GM19397 (cell line): ENCODE measurements around the gene REV1.
"Not testable (repeated sequence)": the region's sequence is repeated elsewhere in the genome, so short reads cannot be mapped to it uniquely, and the experiment has no call there.

ENCODE experiments used
- ATAC-seq: cut with Tn5 transposase; IDR thresholded peaks from one replicate; pipeline ENCODE4 v1.9.1; 2021; ENCODE audit warnings: mild to moderate bottlenecking, moderate library complexity; ENCODE audit not compliant: unreplicated experiment

The REV1 gene

DNA sequence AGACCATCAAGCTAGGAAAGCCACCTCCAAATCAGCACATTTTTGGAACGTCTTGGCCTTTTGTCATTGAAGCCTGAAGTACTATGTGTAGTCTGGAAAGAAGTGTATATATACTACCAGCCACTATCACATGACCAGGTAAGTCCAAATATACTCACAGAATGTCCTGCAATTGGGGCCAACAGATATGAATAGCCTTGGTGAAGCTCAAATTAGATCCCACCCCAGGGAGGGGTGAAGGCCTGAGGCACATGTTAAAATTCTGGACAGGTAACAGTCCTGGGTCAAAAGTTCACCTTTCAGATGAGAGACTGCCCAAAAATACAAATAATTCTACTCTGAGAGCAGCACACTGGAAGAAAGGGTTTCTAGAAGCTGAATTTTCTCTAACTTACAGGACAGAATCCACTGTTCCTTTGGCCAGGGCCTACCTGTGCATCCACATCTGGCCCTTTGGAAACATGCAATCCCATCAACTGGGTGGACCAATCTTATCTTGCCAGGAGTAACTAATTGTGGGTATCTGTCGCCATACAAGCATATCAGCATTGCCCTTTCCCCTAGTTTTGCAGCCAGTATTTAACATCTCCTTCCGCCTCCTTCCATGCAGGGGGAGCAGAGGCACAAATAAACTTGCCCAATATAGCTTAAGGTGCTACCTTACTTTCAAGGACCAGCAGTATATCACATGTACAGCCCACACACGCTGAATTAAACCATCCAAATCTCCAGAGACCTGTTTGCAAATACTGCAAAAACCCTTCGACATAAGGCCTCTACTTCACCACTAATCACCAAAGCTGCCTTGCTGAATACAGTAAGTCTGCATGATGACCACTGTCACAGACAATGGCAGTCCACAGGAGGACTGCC lies 84.8 kb downstream of the REV1 start:
- no peak for ATAC-seq

DNA sequence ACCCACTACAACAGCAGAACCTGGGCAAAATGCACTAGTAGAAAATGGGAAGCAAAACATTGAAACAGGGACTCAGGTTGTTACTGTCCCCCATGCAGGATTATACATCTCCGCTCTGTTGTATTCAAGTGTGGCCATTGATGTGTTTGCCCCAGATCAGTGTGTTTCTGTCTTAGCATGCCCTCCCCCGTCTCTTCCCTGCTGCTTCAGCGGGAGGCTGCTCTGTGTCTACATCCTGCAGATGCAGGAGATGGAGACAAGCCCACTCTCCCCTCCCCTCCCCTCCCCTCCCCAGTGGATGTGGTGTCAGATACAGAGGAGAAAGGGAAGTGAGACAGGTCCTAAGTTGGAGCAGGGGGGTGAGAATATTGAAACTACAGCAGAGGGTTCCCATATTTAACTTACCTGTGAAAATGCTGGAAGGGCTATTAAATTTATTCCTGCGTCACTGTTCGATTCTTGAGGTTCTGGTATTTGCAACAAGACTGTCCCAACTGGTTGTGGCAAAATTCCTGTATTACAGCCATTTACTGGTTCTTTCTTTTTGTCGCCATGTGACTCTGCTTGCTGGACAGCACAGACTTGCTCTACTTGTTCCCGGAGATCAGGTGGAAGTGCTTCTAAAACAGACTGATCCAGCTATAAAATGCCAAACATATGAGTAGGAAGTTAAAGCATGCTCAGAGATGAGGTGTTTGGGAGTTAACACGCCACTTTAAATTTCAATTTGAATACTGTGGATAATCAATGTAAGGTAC lies 85.6 kb downstream of the REV1 start:
- no peak for ATAC-seq

DNA sequence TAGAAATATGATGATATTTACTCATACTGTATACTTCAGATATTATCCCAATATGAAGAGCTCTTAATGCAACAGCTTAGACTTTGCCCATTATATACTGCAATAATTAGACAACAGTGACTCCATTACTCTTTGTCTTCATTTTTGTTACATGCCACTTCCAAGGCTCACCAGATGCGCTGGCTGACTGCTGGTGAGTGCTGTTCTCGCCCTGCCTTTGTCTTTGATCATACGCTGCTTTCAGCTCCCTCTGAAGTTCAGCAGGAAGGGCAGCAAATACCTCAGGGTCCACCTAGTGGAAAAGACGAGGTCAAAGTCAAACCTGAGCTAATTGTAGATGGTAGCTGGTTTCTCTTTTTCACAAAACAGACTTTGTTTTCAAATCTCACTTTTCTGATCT lies 86.3 kb downstream of the REV1 start:
- no peak for ATAC-seq

DNA sequence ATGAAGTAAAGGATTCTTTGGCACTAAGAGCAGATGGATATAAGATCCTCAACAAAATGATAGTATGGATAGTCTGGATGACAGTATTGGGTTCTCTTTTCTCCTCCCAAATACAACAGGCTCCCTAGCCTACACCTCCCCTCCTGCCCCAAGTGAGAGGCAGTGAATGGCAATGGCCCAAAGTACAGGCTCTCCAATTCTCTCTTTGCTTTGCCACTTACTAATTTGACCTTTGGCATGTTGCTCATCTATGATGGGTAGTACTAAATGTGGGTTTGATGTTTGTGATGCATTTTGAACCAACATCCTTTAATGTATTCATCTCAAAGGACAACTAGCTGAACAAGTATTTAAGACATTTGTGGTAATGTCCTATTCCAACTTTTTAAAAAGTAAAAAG lies 86.7 kb downstream of the REV1 start:
- ATAC-seq = no peak

DNA sequence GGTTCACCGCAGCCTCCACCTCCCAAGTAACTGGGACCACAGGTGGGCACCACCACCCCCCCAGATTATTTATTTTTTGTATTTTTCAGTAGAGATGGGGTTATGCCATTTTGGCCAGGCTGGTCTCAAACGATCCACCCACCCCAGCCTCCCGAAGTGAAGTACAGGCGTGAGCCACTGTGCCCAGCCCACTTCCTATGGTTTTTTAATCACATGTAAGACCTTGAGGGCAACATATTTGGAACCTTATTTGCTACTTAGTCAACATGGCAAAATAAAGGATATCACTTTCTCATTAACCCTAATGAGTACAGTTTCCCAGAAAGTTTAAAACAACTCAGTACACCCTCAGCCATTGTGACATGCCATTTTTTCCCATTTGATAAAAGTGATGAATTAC lies 88.0 kb downstream of the REV1 start:
- ATAC-seq = no peak

DNA sequence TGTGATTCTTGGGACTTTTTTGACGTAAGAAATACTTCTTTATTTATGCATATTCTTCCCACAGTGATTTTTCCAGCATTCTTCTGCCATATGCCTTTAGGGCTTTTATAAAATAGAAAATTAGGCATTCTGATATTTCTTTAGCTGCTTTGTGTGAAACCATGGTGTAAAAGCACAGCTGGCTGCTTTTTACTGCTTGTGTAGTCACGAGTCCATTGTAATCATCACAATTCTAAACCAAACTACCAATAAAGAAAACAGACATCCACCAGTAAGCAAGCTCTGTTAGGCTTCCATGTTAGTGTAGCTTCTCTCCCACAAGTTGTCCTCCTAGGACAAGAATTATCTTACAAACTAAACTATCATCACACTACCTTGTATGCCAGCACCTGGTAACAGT lies 90.0 kb downstream of the REV1 start:
- no peak for ATAC-seq

DNA sequence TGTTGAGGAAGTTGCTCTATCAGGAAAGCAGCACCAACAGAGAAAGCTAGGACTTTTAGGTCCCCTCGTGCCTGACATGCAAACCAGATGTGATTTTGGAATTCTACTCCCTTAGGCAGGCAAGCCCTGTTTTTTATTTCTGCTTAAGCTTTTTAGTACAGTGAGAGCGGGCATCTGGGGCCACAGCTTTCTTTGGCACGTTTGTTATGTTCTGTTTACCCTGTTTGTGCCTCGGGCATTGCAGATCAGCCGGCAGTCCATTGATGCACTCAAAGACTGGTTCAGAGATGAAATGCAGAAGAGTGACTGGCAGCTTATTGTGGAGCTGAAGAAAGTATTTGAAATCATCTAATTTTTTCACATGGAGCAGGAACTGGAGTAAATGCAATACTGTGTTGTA lies 90.8 kb downstream of the REV1 start:
- no peak for ATAC-seq

DNA sequence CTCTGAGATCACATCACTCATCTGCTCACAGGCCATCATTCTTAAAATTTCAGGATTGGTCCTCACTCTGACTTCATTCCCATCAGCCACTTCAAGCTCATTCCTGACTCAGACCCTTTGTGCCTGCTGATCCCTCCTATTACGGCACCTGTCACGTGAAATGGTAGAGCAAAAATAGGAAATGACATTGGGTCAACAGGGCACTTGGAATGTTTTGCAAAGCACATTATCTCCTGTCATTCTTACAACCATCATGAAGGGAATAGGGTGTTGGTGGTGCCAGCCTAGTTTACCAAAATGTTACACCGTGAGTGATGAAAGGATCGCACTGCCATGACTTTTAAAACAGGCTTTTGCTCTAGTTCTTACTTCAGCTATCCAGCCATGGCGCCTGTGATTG lies 91.5 kb downstream of the REV1 start:
- no peak for ATAC-seq

DNA sequence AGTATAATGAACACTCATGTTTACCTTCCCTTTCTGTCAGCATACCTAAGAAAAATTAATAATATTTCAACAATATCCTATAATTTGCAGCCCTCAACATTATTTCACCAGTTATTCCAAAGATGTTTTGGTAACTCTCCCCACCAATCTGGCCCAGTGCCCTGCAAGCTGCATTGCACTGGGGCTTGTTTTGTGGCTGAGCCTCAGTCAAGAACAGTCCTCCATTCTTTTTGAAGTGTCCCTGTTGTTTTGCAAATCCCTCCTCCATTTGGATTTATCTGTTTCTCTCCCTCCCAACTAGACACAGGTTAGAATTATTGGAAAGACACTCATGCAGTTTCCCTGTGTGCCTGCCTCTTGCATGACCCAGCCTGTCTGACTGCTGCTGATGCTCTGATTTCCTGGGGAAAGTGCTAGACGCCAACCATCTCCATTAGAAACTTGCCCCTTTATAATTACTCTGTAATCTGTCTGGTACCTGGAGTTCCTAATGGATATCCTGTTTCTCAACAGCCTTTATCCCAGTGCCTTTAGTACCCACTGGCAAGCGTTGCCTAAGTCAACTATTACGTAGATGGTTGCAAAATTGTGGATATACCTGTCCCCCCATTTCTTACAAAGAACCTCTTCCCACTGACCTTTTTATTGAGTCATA lies 92.4 kb downstream of the REV1 start:
- ATAC-seq = no peak

DNA sequence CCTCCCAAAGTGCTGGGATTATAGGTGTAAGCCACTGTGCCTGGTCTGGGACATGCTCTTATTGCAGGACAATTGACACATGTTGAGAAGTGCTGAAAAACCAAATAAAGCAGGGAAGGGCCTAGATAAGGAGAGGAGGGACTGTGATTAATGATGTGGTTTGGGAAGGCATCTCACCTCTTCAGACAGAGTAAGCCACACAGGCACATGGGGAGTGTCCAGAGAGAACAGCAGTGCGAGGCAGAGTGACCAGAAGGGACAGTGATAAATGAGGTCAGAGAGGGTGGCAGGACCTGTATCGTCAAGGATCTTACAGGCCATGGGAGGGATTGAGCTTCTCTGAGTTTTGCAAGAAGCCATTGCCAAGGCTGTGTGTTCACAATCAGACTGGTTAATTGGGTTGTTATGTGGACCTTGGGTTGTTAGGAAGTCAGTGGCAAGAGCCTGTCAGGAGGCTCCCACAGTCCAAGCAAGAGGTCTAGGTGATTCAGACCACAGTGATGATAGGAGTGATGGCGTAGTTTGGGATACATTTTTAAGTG lies 94.2 kb downstream of the REV1 start:
- ATAC-seq = no peak

DNA sequence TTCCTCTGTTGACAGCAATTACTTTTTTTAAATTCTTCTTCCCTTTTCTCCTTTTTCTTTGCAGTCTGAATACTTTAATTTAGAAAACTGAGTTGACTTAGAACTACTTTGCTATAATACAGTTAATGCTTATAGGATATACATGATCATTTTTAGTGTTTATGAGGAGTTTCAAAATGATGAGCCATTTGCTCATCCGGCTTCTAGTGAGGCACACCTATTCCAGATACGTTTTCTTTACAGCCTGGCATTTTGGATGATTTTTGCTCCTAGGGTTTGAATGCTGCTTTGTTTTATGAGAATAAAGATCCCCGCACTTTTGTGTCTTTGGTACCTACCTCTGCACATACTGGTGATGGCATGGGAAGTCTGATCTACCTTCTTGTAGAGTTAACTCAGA lies 99.9 kb downstream of the REV1 start:
- no peak for ATAC-seq

DNA sequence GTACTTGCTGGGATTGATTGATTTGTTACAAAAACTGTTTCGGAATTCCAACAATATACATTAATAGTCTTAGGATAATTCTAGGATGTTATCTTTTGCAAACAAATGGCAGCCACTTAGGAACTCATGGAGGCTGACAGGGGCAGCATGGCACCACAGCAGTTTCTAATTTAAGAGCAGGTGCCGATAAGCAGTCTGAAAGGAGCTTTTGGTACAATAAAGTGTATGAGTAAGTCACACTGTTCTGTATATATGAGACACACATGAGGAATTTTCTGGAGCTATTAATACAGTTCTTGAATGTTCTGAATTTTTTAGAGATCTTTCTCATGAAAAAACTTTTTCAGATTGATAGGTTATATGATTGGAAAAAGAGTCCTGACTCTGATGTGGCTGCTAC lies 100.4 kb downstream of the REV1 start:
- ATAC-seq = no peak

DNA sequence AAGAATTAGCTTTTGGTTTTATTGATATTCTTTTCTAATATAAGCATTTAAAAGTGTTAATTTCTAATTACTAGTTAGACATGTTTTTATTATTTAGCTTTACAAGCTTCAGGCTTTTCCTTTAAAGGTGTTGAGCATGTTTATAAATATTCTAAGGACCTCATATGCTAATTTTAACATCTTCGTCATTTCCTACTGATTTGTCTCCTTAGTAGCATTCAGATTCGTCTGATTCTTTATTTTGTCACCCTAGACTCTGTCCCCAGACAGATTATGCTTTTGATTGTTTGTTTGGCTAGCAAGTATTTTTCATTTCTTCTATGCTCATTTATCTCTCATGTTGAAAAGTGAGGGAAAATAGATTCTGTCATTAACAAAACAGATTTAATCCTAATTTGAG lies 100.9 kb downstream of the REV1 start:
- ATAC-seq = no peak

DNA sequence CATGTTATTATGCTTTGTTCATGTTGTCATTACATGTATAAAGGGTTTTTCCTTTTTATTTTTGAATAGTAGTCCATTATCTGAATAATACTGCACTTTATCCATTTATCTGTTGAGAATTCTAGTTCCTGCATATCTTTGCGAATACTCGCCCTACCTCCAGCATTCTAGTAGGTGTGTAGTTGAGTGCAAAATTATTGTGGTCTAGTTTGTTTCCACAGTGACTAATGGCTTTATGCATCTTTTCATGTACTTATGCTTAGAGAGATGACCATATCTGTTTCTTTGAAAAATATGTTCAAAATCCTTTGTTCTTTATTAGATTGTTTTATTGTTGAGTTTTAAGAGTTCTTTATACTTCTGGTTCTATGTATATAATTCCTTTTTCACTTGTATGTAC lies 103.8 kb downstream of the REV1 start:
- no peak for ATAC-seq

DNA sequence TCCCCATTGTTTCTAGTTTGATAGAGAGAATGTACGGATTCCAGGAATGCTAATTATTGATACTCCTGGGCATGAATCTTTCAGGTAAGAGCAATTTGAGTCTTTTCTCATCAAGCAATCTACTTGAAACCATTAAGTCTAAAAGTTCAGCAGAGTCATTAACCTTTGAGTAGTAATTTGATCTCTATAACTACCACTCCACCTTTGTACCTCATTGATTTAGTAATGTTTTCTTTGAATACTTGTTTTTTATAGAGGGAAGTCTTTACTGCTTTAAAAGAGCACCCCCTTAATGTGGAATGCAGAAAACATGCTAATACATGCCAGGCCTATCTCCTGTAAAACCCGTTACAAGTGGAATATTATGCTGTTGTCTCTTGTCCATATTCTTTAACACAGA lies 107.7 kb downstream of the REV1 start:
- ATAC-seq = no peak

DNA sequence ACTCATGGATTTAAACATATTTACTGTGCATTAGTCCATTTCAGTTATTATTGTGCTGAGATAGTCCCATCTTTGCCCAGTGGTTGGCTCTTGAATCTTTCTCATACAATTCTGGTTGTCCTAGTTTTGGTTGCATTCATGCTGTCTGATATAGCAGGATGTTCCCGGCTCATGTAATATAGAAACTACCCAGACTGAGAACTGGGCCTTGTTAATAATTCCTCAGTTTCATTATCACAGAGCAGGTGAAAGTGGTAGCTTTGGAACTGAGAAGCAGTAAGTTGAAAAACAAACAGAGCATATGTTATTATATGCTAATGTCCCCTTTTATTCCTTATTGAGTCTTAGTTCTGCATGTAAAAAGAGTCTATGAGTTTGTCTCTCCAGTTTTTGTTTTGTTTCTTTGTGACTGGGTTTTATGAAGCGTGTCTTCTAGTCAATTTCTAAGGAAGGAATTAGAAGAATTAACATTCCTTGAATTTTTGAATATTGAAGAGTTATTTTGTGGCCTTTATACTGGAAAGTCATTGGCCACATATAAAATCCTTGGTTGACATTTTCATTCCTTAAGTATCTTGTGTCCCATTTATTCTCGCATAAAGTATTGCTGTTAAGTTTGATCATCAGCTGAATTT lies 109.3 kb downstream of the REV1 start:
- no peak for ATAC-seq

DNA sequence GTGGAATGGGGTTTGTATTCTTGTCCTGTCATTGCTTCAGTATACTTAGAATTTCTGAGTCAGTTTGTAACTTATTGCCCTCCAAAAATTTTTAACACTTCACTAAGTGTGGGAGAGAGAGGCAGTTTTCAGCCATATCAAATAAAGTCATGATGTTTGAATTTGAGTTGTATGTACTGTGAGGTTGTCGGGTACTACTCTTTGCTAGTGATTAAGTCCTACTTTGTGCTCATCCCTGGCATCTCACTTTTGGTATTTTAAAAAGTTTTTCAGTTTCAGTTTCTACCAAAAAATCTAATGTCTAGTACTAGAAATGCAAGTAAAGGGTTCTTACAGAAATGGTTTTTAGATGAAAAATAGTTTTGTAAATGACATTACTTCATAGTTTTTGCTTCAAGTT lies 111.9 kb downstream of the REV1 start:
- no peak for ATAC-seq

DNA sequence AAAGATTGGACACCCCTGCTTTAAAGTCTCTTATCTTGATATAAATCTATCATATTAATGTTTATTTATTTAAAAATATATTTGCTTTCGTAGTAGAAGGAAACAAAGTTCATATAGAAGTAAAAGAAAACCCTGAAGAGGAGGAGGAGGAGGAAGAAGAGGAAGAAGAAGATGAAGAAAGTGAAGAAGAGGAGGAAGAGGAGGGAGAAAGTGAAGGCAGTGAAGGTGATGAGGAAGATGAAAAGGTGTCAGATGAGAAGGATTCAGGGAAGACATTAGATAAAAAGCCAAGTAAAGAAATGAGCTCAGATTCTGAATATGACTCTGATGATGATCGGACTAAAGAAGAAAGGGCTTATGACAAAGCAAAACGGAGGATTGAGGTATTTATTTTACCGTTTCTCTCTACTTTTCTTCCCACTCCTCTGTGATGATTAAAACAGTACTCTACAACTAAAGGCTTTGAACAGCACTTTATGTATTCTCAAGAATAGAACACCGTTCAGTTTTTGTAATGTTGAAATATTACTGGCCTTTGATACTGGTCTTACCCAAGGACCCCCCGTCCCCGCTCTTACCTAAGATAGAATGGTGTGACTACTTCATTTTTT lies 113.5 kb downstream of the REV1 start:
- ATAC-seq = no peak

DNA sequence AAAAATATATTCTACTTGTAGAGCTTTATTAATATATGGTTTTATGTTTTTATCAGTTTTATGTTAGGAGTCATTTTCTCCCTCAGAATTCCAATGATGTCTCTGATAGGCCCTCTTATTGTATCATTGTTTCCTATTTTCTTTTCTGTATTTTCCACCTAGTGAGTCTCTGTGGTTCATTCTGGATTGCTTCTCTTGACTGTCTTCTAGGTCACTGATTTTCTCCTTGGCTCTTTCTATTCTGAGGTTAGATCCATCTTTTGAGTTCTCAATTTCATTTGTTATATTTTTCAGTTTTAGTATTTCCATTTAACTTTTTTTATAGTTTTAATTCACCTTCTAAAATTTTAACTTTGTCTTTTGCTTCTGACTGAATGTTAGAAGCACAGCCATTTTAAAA lies 115.1 kb downstream of the REV1 start:
- ATAC-seq = no peak

DNA sequence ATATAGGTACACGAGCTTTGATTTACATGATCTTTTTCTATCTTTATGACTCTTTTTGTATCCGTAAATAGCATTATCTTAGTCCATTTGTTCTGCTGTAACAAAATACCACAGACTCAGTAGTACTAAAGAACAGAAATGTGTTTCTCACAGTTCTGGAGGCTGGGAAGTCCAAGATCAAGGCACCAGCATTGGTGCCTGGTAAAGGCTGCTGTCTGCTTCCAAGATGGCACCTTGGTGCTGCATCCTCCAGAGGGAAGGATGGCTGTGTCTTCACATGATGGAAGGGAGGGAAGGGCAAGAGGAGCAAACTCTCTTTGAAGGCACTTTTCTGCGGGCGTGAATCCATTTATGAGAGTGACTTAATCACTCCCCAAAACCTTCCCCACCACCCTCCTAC lies 116.7 kb downstream of the REV1 start:
- ATAC-seq = no peak

DNA sequence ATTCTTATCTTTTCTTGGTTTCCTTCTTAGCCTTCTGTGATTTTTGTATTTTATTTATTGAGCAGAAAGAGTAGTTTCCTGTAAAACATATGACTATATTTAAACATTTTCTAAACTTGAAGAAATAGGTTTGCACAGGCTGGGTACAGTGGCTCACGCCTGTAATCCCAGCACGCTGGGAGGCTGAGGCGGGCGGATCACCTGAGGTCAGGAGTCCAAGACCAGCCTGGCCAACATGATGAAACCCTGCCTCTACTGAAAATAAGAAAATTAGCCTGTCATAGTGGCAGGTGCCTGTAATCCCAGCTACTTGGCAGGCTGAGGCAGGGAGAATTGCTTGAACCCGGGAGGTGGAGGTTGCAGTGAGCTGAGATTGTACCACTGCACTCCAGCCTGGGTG lies 121.0 kb downstream of the REV1 start:
- not testable (repeated sequence) for ATAC-seq
